A204.1 (cell line): ENCODE data around the gene ARMC3.

Experiments
- FAIRE-seq: peaks from 2 replicates; lab custom pipeline; 2012; peaks lifted over from hg19 to GRCh38; lab: Jason Lieb, UNC

Gene ARMC3

DNA sequence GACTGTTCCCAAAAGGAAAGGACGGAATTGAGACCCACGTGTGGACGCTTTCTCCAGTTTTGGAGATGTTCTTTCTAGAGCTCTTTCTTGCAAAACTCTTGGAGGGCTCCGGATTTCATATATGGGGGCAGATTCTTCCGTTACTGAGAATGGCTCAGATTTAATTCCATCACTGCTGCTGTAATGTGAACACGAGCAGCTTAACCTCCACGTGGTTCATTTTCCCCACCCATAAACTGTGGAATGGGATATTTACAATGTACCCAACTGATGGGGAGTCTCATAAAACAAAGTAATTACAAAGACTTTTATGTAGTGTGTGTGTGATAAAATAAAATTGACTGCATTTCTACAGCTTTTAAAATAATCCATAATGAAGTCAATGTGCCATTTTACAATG, 152.4 kb downstream of the ARMC3 start:
- no peak for FAIRE-seq

DNA sequence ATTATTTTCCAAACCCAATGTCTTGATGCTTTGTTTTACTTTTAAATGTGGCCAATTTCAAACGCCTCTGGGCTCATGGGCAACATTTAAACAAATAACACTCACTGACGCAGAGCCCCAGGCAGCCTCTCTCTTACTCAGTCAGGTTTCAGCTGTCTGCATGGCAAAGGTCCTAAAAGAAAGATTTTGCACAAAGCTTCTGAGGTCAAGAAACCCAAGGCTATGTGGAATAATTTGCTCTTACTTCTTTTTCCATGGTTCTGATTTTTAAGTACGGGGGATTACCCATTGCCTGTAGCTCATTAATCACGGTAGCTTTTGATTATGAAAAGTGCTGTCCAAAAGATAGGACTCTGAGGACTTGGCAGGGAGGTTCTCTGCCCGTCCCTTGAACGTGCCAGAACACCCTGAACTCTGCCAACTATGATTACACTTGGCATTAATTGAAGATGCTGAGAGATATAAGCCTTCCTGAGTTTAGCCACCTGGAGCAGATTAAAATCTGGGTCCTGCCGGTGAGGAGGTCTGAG, 153.4 kb downstream of the ARMC3 start:
- FAIRE-seq, result no peak

DNA sequence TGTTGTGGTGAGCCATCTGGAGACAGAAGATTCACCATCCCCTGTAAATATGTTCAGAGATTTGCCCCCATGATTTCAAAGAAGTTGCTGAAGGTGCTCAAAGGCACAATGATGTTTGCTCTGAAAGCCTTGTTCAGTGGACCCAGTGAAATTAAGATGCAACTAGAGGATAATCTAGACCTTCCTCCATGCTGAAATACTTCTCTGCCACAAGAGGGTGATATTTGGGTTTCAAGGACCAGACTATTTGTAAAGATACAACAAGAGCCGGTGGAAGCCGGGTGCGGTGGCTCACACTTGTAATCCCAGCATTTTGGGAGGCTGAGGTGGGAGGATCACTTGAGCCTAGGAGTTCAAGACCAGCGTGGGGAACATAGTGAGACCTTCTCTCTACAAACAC, 154.0 kb downstream of the ARMC3 start:
- FAIRE-seq, result no peak
